GM12873 (cell line): ENCODE data around the gene MYO18A.

Source experiments
- CTCF ChIP-seq: IDR thresholded peaks from 2 replicates; pipeline ENCODE4 v1.5.1; 2012; ENCODE audit warnings: low read depth, mild to moderate bottlenecking, moderate library complexity, low read length, control low read depth; ENCODE audit not compliant: insufficient read depth; ENCODE audit errors: missing control alignments

The MYO18A gene

GRCh38 chr17:29096094-29096493 lies 84.1 kb downstream of the MYO18A start:
- no peak for TF ChIP-seq CTCF

DNA sequence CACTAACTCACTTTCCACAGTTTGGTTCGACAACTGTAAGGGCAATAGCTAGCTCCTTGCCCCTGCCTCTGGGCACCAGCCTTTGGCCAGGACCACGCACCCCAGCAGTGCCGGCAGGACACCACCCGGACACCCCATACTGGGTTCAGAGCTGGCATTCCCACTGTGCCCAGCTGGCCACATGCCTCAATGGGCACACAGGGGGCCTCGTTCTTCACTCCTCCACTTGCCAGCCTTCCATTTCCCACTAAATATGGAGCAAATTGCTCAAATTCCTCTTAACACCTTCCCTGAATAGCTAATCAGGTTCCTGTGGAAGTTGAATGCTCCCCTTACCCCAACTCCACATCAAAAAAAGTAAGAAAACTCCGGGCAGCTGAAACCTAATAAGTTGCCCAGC lies 84.8 kb downstream of the MYO18A start:
- TF ChIP-seq CTCF = no peak

DNA sequence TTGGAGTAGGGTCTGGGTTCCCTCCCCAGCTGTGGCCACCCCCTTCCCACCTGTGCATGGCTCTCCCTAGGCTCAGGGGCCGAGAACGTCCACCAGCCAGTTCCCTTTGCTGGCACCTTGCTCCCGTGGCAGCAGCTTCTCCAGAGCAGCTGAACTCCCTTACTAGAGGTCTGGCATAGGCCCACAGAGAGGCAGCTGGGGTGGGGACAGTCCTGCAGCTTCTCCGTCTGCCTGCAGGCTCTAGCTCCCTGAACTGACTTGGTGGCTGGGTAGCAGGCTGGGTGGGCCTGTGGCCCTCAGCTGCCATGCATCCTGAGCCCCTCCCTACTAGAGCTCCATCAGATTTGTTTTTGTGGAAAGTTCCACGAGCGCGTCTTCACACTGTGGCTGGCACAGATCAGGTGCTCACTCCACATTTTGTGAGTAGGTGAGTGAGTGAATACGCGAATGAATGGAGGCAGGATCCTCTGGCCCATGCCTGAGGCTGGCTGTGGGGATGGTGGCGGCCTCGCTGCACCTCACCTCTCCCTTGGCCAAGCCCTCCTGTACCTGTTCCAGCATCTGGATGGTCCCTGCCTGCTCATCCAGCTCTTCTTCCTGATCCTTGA lies 86.0 kb downstream of the MYO18A start:
- TF ChIP-seq CTCF = no peak

DNA sequence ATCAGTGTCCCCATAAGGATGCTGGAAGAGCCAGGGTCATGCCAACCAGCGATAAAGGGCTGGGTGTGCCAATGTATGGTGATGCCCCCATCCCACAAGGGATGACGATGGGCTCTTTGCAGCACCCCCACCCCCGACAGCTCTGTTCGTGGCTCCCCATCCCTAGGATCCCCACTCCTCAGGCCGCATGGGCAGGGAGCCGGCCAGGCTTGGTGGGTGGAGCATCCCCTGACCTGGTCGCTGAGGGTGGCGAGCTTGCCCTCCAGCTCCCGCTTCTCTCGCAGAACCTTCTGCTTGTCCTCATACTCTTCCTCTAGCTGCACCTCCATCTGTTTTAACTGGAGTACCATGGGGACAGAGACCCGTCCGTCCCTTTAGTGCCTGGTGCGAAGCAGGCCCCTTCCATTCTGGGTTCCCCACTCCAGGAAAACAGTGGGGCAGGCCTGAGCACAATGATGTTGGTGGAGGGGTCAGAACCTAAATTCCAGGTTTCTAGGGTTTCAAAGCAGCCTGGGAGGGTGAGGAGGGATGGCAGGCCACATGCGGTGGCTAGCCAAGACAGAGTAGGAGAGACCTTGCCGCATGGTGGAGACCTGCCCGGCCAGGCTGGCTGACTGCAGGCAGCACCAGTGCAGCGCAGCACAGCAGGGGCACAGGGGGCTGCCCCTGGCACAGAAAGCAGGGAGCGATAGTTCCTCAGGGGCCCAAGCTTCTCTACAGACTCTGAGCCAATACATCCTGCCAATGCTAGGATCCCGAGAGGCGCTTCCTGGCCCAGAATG lies 86.9 kb downstream of the MYO18A start:
- TF ChIP-seq CTCF = no peak

- TF ChIP-seq CTCF = no peak
Observed at GRCh38 chr17:29091606-29092289, 88.5 kb downstream of the MYO18A start.

GRCh38 chr17:29090750-29091605 lies 89.2 kb downstream of the MYO18A start:
- no peak for TF ChIP-seq CTCF
